KOPT-K1 (cell line): ENCODE measurements around the gene ATG16L1.

Source experiments
- H3K27ac ChIP-seq: fragments of 200-600 bp; sonication (generic); 2 replicates; pipeline ENCODE4 v1.5.1; 2016; ENCODE audit warnings: antibody characterized with exemption, mild to moderate bottlenecking, low read depth, low read length; ENCODE audit not compliant: poor library complexity, severe bottlenecking
- H3K36me3 ChIP-seq: fragments of 200-600 bp; sonication (generic); 2 replicates; pipeline ENCODE4 v1.5.1; 2017; ENCODE audit warnings: antibody characterized with exemption, mild to moderate bottlenecking, low read length, moderate library complexity; ENCODE audit not compliant: insufficient read depth
- H3K9me3 ChIP-seq: fragments of 200-600 bp; sonication (generic); 2 replicates; pipeline ENCODE4 v1.5.1; 2017; ENCODE audit warnings: antibody characterized with exemption, low read length, mild to moderate bottlenecking; ENCODE audit not compliant: insufficient read depth, poor library complexity, severe bottlenecking

ATG16L1 gene

GRCh38 chr2:233242231-233242927 is 9.1 kb upstream of the ATG16L1 start:
- no peaks in the 10 kb centered on the region for H3K36me3 ChIP-seq
- no peaks in the 10 kb centered on the region for H3K9me3 ChIP-seq
- no peak overlapping the region for H3K27ac ChIP-seq

GRCh38 chr2:233243348-233243747 is 8.1 kb upstream of the ATG16L1 start:
- Histone ChIP-seq H3K36me3 (no peaks in the 10 kb centered on the region), H3K27ac (no peak overlapping the region), H3K9me3 (no peaks in the 10 kb centered on the region)

- Histone ChIP-seq H3K27ac (no peak overlapping the region), H3K9me3 (no peaks in the 10 kb centered on the region), H3K36me3 (no peaks in the 10 kb centered on the region)
These were observed 6.7 kb upstream of the ATG16L1 start for GRCh38 chr2:233244818-233245217.

- Histone ChIP-seq H3K36me3 (no peaks in the 10 kb centered on the region), H3K9me3 (no peaks in the 10 kb centered on the region), H3K27ac (no peak overlapping the region)
These were observed 6.1 kb upstream of the ATG16L1 start for GRCh38 chr2:233245406-233245805.

GRCh38 chr2:233247116-233247515 is 4.4 kb upstream of the ATG16L1 start:
- Histone ChIP-seq H3K27ac (no peak overlapping the region), H3K9me3 (no peaks in the 10 kb centered on the region), H3K36me3 (no peaks in the 10 kb centered on the region)

GRCh38 chr2:233247744-233248143 is 3.7 kb upstream of the ATG16L1 start:
- H3K9me3 ChIP-seq = no peaks in the 10 kb centered on the region
- no peaks in the 10 kb centered on the region for H3K36me3 ChIP-seq
- no peak overlapping the region for H3K27ac ChIP-seq

- H3K9me3 ChIP-seq = no peaks in the 10 kb centered on the region
- peaks cover 8% of the 10 kb centered on the region for H3K36me3 ChIP-seq
- no peak overlapping the region for H3K27ac ChIP-seq
These were observed 2.5 kb upstream of the ATG16L1 start for GRCh38 chr2:233248999-233249398.

- peaks cover 21% of the 10 kb centered on the region for H3K36me3 ChIP-seq
These were observed 905 bp upstream of the ATG16L1 start for GRCh38 chr2:233250568-233250967.

GRCh38 chr2:233250985-233251305 is 528 bp upstream of the ATG16L1 start:
- peak overlapping the region; percentile 92 for H3K27ac ChIP-seq
- H3K36me3 ChIP-seq = peaks cover 25% of the 10 kb centered on the region
- no peaks in the 10 kb centered on the region for H3K9me3 ChIP-seq

More at GRCh38 chr2:233250568-233250967, 905 bp upstream of the ATG16L1 start:
- H3K9me3 ChIP-seq = no peaks in the 10 kb centered on the region
- H3K27ac ChIP-seq = peak overlapping the region; percentile 92

- H3K27ac ChIP-seq = peak overlapping the region; percentile 92
- H3K9me3 ChIP-seq = no peaks in the 10 kb centered on the region
These were observed 754 bp downstream of the ATG16L1 start for GRCh38 chr2:233252227-233252626.

GRCh38 chr2:233255151-233255550 is 3.7 kb downstream of the ATG16L1 start:
- Histone ChIP-seq H3K27ac (no peak overlapping the region), H3K9me3 (no peaks in the 10 kb centered on the region), H3K36me3 (peaks cover 67% of the 10 kb centered on the region)

More at GRCh38 chr2:233252227-233252626, 754 bp downstream of the ATG16L1 start:
- peaks cover 38% of the 10 kb centered on the region for H3K36me3 ChIP-seq

- Histone ChIP-seq H3K27ac (no peak overlapping the region), H3K36me3 (peaks cover 76% of the 10 kb centered on the region), H3K9me3 (no peaks in the 10 kb centered on the region)
These were observed 4.6 kb downstream of the ATG16L1 start for GRCh38 chr2:233256048-233256447.

GRCh38 chr2:233258211-233258610 is 6.7 kb downstream of the ATG16L1 start:
- H3K36me3 ChIP-seq = peaks cover 97% of the 10 kb centered on the region

GRCh38 chr2:233259730-233260129 is 8.3 kb downstream of the ATG16L1 start:
- Histone ChIP-seq H3K36me3 (peaks cover 98% of the 10 kb centered on the region), H3K9me3 (no peaks in the 10 kb centered on the region), H3K27ac (no peak overlapping the region)

More at GRCh38 chr2:233258211-233258610, 6.7 kb downstream of the ATG16L1 start:
- Histone ChIP-seq H3K27ac (no peak overlapping the region), H3K9me3 (no peaks in the 10 kb centered on the region)

- Histone ChIP-seq H3K27ac (no peak overlapping the region), H3K36me3 (peaks cover 100% of the 10 kb centered on the region), H3K9me3 (no peaks in the 10 kb centered on the region)
These were observed 9.2 kb downstream of the ATG16L1 start for GRCh38 chr2:233260661-233261060.

GRCh38 chr2:233261819-233262555 is 10.5 kb downstream of the ATG16L1 start:
- Histone ChIP-seq H3K27ac (no peak overlapping the region), H3K36me3 (peaks cover 100% of the 10 kb centered on the region)

More at GRCh38 chr2:233261819-233262555, 10.5 kb downstream of the ATG16L1 start:
- no peaks in the 10 kb centered on the region for H3K9me3 ChIP-seq
